Liver (tissue), 9 donors: ENCODE data around the gene ACOXL. TPM values are rescaled to one million over a fixed set of nuclear protein-coding genes. Genes with fewer than 3 reads are reported as not detected.

Experiments
- DNase-seq: peaks from one replicate; pipeline ENCODE4 v3.0.0-alpha.2; 2017; ENCODE audit warnings: low spot score
- H3K27ac ChIP-seq, 2 donors: one replicate each; pipeline ENCODE4 v1.7.0; 2013; ENCODE audit warnings: inconsistent platforms in 2 of 2, low read length in 2 of 2, control low read depth in 1 of 2, low read depth in 1 of 2, mild to moderate bottlenecking in 1 of 2
- H3K27me3 ChIP-seq, 4 donors: one replicate each; pipeline versions ENCODE4 v1.6.1 to v1.7.0; 2013; ENCODE audit warnings: low read length in 3 of 4, inconsistent platforms in 1 of 4, mild to moderate bottlenecking in 1 of 4, moderate library complexity in 1 of 4; ENCODE audit not compliant: control insufficient read depth in 4 of 4, insufficient read depth in 4 of 4
- H3K36me3 ChIP-seq, 4 donors: one replicate each; pipeline versions ENCODE4 v1.6.1 to v1.7.0; 2013; ENCODE audit warnings: low read length in 3 of 4, mild to moderate bottlenecking in 3 of 4, low read depth in 1 of 4, moderate library complexity in 1 of 4; ENCODE audit not compliant: control insufficient read depth in 4 of 4, insufficient read depth in 3 of 4
- H3K4me1 ChIP-seq, 4 donors: one replicate each; pipeline versions ENCODE4 v1.6.1 to v1.7.0; 2013; ENCODE audit warnings: low read length in 3 of 4, mild to moderate bottlenecking in 3 of 4, moderate library complexity in 1 of 4; ENCODE audit not compliant: control insufficient read depth in 4 of 4, insufficient read depth in 4 of 4
- H3K4me3 ChIP-seq, 3 donors: one replicate each; pipeline versions ENCODE4 v1.6.1 to v1.7.0; 2013; ENCODE audit warnings: low read length in 3 of 3, control low read depth in 1 of 3, low read depth in 1 of 3, mild to moderate bottlenecking in 1 of 3
- H3K9ac ChIP-seq, 2 donors: one replicate each; pipeline ENCODE4 v1.7.0; 2013; ENCODE audit warnings: low read length in 2 of 2, mild to moderate bottlenecking in 2 of 2, moderate library complexity in 2 of 2, control low read depth in 1 of 2, low read depth in 1 of 2
- H3K9me3 ChIP-seq, 4 donors: one replicate each; pipeline versions ENCODE4 v1.6.1 to v1.7.0; 2013; ENCODE audit warnings: low read length in 3 of 4; ENCODE audit not compliant: control insufficient read depth in 4 of 4
- EGR1 ChIP-seq, 2 donors: IDR thresholded peaks; 2 replicates each; pipeline ENCODE4 v1.6.1; 2016 to 2018; ENCODE audit warnings: antibody characterized with exemption in 2 of 2, low read depth in 2 of 2
- FOXA1 ChIP-seq: IDR thresholded peaks from 2 replicates; pipeline ENCODE4 v1.6.1; 2016; ENCODE audit warnings: antibody characterized with exemption
- FOXA2 ChIP-seq: IDR thresholded peaks from 2 replicates; pipeline ENCODE4 v1.6.1; 2016; ENCODE audit warnings: antibody characterized with exemption
- GABPA ChIP-seq, 2 donors: IDR thresholded peaks in 1 of 2; conservative IDR thresholded peaks in 1 of 2; 2 replicates each; pipeline ENCODE4 v1.6.1; 2016; ENCODE audit warnings: antibody characterized with exemption in 2 of 2, mild to moderate bottlenecking in 1 of 2, moderate library complexity in 1 of 2
- HNF4A ChIP-seq, 2 donors: conservative IDR thresholded peaks; 2 replicates each; pipeline ENCODE4 v1.6.1; 2016; ENCODE audit warnings: antibody characterized with exemption in 2 of 2, mild to moderate bottlenecking in 2 of 2
- HNF4G ChIP-seq: IDR thresholded peaks from 2 replicates; pipeline ENCODE4 v1.6.1; 2016; ENCODE audit warnings: antibody characterized with exemption
- JUND ChIP-seq, 2 donors: IDR thresholded peaks; 2 replicates each; pipeline ENCODE4 v1.6.1; 2016; ENCODE audit warnings: antibody characterized with exemption in 2 of 2
- NR2F2 ChIP-seq: IDR thresholded peaks from 2 replicates; pipeline ENCODE4 v1.6.1; 2016; ENCODE audit warnings: antibody characterized with exemption
- RAD21 ChIP-seq, 2 donors: IDR thresholded peaks; 2 replicates each; pipeline ENCODE4 v1.6.1; 2016; ENCODE audit warnings: antibody characterized with exemption in 2 of 2, mild to moderate bottlenecking in 2 of 2
- REST ChIP-seq: IDR thresholded peaks from 2 replicates; pipeline ENCODE4 v1.6.1; 2016; ENCODE audit warnings: antibody characterized with exemption, mild to moderate bottlenecking
- RXRA ChIP-seq, 2 donors: IDR thresholded peaks; 2 replicates each; pipeline ENCODE4 v1.6.1; 2017 to 2018; ENCODE audit warnings: antibody characterized with exemption in 2 of 2, mild to moderate bottlenecking in 1 of 2
- SP1 ChIP-seq: IDR thresholded peaks from 2 replicates; pipeline ENCODE4 v1.6.1; 2018; ENCODE audit warnings: antibody characterized with exemption, mild to moderate bottlenecking
- TAF1 ChIP-seq: conservative IDR thresholded peaks from 2 replicates; pipeline ENCODE4 v1.6.1; 2016; ENCODE audit warnings: antibody characterized with exemption, mild to moderate bottlenecking
- YY1 ChIP-seq: IDR thresholded peaks from 2 replicates; pipeline ENCODE4 v1.6.1; 2016; ENCODE audit warnings: antibody characterized with exemption, mild to moderate bottlenecking
- WGBS: extraction: QIAGEN DNeasy Blood & Tissue Kit; methylation state at CpG from one replicate; pipeline ENCODE4 v1.1.7; 2013; 5-methylcytosine and 5-hydroxymethylcytosine counted together
- polyA plus RNA-seq, 2 donors: library from polyadenylated mRNA; stranded (reverse) in 1 of 2; unstranded in 1 of 2; fragments of 200-250 nt in 1 of 2; fragments of >200 nt in 1 of 2; fragmentation: Nextera tagmentation in 1 of 2; extraction: Ambion mirVana in 1 of 2; gene quantifications; one replicate each; pipeline versions ENCODE4 v1.2.1 to v1.2.3, GENCODE V29; 2013 to 2015
- total RNA-seq, 2 donors: library from RNA; depleted of rRNA; stranded (reverse); fragments of >200 nt; gene quantifications; one replicate each; pipeline ENCODE4 v1.2.3, GENCODE V29; 2014
- TF ChIP-seq, protein P1 (sequence below): IDR thresholded peaks from 2 replicates; pipeline ENCODE4 v1.6.1; 2016; ENCODE audit warnings: antibody characterized with exemption
- TF ChIP-seq, protein P2 (sequence below): IDR thresholded peaks from 2 replicates; pipeline ENCODE4 v1.6.1; 2016; ENCODE audit warnings: antibody characterized with exemption
- TF ChIP-seq, protein P3 (sequence below): IDR thresholded peaks from 2 replicates; pipeline ENCODE4 v1.6.1; 2016; ENCODE audit warnings: antibody characterized with exemption
- TF ChIP-seq, protein P4 (sequence below): fragments of 150-350 bp; IDR thresholded peaks from 2 replicates; pipeline ENCODE4 v1.5.1; 2017; ENCODE audit warnings: improper control_type of control experiment, low read depth, low read length; ENCODE audit not compliant: missing input control
- donor health status: healthy.
- donor health status: healthy.
- donor health status: healthy.
- donor health status: healthy.
- donor health status: healthy.

The ACOXL gene
- total and polyA plus RNA-seq, 4 donors: 0.07 TPM; not detected in 3

GRCh38 chr2:111005307-111005706 lies 272.9 kb downstream of the ACOXL start:
- TF ChIP-seq FOXA1 (no peak), NR2F2 (no peak), FOXA2 (no peak), HNF4A (conservative IDR thresholded peaks at IDR 0.05) (no peak), RXRA (IDR thresholded peaks at IDR 0.05) (no peak), RAD21 (IDR thresholded peaks at IDR 0.05) (no peak), SP1 (no peak), JUND (IDR thresholded peaks at IDR 0.05) (no peak), YY1 (no peak), REST (no peak), GABPA (IDR thresholded peaks at IDR 0.05 in 1 of 2, conservative IDR thresholded peaks at IDR 0.05 in 1 of 2) (no peak), EGR1 (IDR thresholded peaks at IDR 0.05; ENCODE audit: low read depth in 2 of 2) (no peak), TAF1 (no peak), HNF4G (no peak)
- TF ChIP-seq, protein P1, sequence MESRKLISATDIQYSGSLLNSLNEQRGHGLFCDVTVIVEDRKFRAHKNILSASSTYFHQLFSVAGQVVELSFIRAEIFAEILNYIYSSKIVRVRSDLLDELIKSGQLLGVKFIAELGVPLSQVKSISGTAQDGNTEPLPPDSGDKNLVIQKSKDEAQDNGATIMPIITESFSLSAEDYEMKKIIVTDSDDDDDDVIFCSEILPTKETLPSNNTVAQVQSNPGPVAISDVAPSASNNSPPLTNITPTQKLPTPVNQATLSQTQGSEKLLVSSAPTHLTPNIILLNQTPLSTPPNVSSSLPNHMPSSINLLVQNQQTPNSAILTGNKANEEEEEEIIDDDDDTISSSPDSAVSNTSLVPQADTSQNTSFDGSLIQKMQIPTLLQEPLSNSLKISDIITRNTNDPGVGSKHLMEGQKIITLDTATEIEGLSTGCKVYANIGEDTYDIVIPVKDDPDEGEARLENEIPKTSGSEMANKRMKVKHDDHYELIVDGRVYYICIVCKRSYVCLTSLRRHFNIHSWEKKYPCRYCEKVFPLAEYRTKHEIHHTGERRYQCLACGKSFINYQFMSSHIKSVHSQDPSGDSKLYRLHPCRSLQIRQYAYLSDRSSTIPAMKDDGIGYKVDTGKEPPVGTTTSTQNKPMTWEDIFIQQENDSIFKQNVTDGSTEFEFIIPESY: no peak
- TF ChIP-seq, protein P2, sequence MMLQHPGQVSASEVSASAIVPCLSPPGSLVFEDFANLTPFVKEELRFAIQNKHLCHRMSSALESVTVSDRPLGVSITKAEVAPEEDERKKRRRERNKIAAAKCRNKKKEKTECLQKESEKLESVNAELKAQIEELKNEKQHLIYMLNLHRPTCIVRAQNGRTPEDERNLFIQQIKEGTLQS: no peak
- TF ChIP-seq, protein P3, sequence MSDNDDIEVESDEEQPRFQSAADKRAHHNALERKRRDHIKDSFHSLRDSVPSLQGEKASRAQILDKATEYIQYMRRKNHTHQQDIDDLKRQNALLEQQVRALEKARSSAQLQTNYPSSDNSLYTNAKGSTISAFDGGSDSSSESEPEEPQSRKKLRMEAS: no peak
- TF ChIP-seq, protein P4, sequence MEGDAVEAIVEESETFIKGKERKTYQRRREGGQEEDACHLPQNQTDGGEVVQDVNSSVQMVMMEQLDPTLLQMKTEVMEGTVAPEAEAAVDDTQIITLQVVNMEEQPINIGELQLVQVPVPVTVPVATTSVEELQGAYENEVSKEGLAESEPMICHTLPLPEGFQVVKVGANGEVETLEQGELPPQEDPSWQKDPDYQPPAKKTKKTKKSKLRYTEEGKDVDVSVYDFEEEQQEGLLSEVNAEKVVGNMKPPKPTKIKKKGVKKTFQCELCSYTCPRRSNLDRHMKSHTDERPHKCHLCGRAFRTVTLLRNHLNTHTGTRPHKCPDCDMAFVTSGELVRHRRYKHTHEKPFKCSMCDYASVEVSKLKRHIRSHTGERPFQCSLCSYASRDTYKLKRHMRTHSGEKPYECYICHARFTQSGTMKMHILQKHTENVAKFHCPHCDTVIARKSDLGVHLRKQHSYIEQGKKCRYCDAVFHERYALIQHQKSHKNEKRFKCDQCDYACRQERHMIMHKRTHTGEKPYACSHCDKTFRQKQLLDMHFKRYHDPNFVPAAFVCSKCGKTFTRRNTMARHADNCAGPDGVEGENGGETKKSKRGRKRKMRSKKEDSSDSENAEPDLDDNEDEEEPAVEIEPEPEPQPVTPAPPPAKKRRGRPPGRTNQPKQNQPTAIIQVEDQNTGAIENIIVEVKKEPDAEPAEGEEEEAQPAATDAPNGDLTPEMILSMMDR: no peak
- 84% methylated on average over 3 of the region's 3 CpGs for WGBS

More at GRCh38 chr2:111005307-111005706, 272.9 kb downstream of the ACOXL start:
- Histone ChIP-seq H3K4me3 (no peak overlapping the region), H3K9ac (no peak overlapping the region), H3K9me3 (peaks cover 0 to 2% (median 0%) of the 10 kb centered on the region in 4 donors), H3K27me3 (no peaks in the 10 kb centered on the region), H3K4me1 (no peaks in the 10 kb centered on the region), H3K27ac (no peak overlapping the region), H3K36me3 (no peaks in the 10 kb centered on the region)
- DNase-seq: no peak
